IMR-90 (cell line): Measurements from ENCODE around the gene PADI6. TPM values are rescaled to one million over a fixed set of nuclear protein-coding genes. Genes with fewer than 3 reads are reported as not detected.

ENCODE experiments used
- ATAC-seq: fragments of 200-7000 bp; cut with Tn5 transposase; 2 replicates; pipeline ENCODE4 v1.9.1; 2020; ENCODE audit warnings: low read depth, mild to moderate bottlenecking, moderate library complexity
- BruUV-seq: library from RNA; stranded (reverse); fragments of 400-500 nt; replicated peaks from 2 replicates; lab custom pipeline; 2021; lab: Mats Ljungman, UMichigan
- CTCF ChIA-PET: fragments of 300-600 bp; formaldehyde crosslinking; extraction: SDS; loops from one replicate; lab custom pipeline; 2021; ENCODE audit warnings: antibody characterized with exemption; lab: Yijun Ruan, JAX
- POLR2A ChIA-PET: fragments of 300-600 bp; sonication (Branson Sonifier 250); formaldehyde crosslinking; loops from one replicate; lab custom pipeline; 2022; ENCODE audit warnings: antibody characterized with exemption; ENCODE audit not compliant: unreplicated experiment; lab: Charles Lee
- DNase-seq: peaks from one replicate; pipeline ENCODE4 v3.0.0; 2013
- H2AFZ ChIP-seq: replicated peaks from 2 replicates; pipeline ENCODE3; 2013; ENCODE audit warnings: low read length, mild to moderate bottlenecking; ENCODE audit not compliant: poor library complexity
- H2AK5ac ChIP-seq: 2 replicates; pipeline ENCODE4 v1.6.1; 2013; ENCODE audit warnings: low read depth, low read length, inconsistent platforms
- H2AK9ac ChIP-seq: replicated peaks from 2 replicates; pipeline ENCODE3; 2013; ENCODE audit warnings: mild to moderate bottlenecking, low read depth, low read length, moderate library complexity; ENCODE audit not compliant: poor library complexity
- H2BK120ac ChIP-seq: 2 replicates; pipeline ENCODE4 v1.6.1; 2013; ENCODE audit warnings: low read depth, low read length, inconsistent platforms
- H2BK15ac ChIP-seq: 3 replicates; pipeline ENCODE4 v1.6.1; 2013; ENCODE audit warnings: low read depth, low read length, inconsistent platforms
- H2BK20ac ChIP-seq: 2 replicates; pipeline ENCODE4 v1.6.1; 2013; ENCODE audit warnings: low read depth, mild to moderate bottlenecking, inconsistent platforms, low read length, moderate library complexity
- H2BK5ac ChIP-seq: 2 replicates; pipeline ENCODE4 v1.6.1; 2013; ENCODE audit warnings: mild to moderate bottlenecking, low read depth, low read length, inconsistent platforms; ENCODE audit not compliant: poor library complexity, severe bottlenecking
- H3K14ac ChIP-seq: replicated peaks from 2 replicates; pipeline ENCODE4 v1.6.1; 2013; ENCODE audit warnings: low read depth, low read length, inconsistent platforms
- H3K18ac ChIP-seq: 2 replicates; pipeline ENCODE4 v1.6.1; 2013; ENCODE audit warnings: low read depth, low read length, control low read depth
- H3K23ac ChIP-seq: 2 replicates; pipeline ENCODE4 v1.6.1; 2013; ENCODE audit warnings: low read depth, low read length, inconsistent platforms
- H3K27ac ChIP-seq: 2 replicates; pipeline ENCODE4 v1.5.1; 2013; ENCODE audit warnings: mild to moderate bottlenecking, control low read depth, low read length; ENCODE audit not compliant: insufficient read depth
- H3K27me3 ChIP-seq: 2 replicates; pipeline ENCODE4 v1.6.1; 2013; ENCODE audit warnings: low read length; ENCODE audit not compliant: control insufficient read depth, insufficient read depth
- H3K36me3 ChIP-seq: 2 replicates; pipeline ENCODE4 v1.6.1; 2013; ENCODE audit warnings: low read length, mixed read lengths; ENCODE audit not compliant: control insufficient read depth, insufficient read depth
- H3K4ac ChIP-seq: 2 replicates; pipeline ENCODE4 v1.6.1; 2013; ENCODE audit warnings: low read depth, low read length, inconsistent platforms
- H3K4me1 ChIP-seq: 2 replicates; pipeline ENCODE4 v1.6.1; 2013; ENCODE audit warnings: low read length, mixed read lengths; ENCODE audit not compliant: control insufficient read depth, insufficient read depth
- H3K4me2 ChIP-seq: 2 replicates; pipeline ENCODE4 v1.6.1; 2013; ENCODE audit warnings: low read depth, mild to moderate bottlenecking, control low read depth, low read length, moderate library complexity
- H3K4me3 ChIP-seq: 2 replicates; pipeline ENCODE4 v1.5.1; 2013; ENCODE audit warnings: low read depth, mild to moderate bottlenecking, control low read depth, low read length, moderate library complexity; ENCODE audit not compliant: insufficient read depth
- H3K56ac ChIP-seq: 2 replicates; pipeline ENCODE4 v1.6.1; 2013; ENCODE audit warnings: low read length, inconsistent platforms; ENCODE audit not compliant: insufficient read depth; ENCODE audit errors: extremely low read depth
- H3K79me1 ChIP-seq, 2 experiments: 2 replicates each; pipeline ENCODE4 v1.6.1; 2013; ENCODE audit warnings: low read length in 2 of 2, inconsistent platforms in 1 of 2, low read depth in 1 of 2
- H3K9ac ChIP-seq: 2 replicates; pipeline ENCODE4 v1.6.1; 2013; ENCODE audit warnings: low read depth, low read length, control low read depth
- H3K9me1 ChIP-seq: 2 replicates; pipeline ENCODE4 v1.6.1; 2013; ENCODE audit warnings: low read length, inconsistent platforms; ENCODE audit not compliant: insufficient read depth
- H3K9me3 ChIP-seq: 2 replicates; pipeline ENCODE4 v1.6.1; 2013; ENCODE audit warnings: low read length; ENCODE audit not compliant: control insufficient read depth, insufficient read depth
- H4K20me1 ChIP-seq: 2 replicates; pipeline ENCODE4 v1.6.1; 2013; ENCODE audit warnings: low read length, inconsistent platforms; ENCODE audit not compliant: insufficient read depth
- H4K5ac ChIP-seq: 2 replicates; pipeline ENCODE4 v1.6.1; 2013; ENCODE audit warnings: mild to moderate bottlenecking, low read depth, low read length, control low read depth
- H4K8ac ChIP-seq, 2 experiments: 2 replicates each; pipeline ENCODE4 v1.6.1; 2013; ENCODE audit warnings: low read depth in 2 of 2, low read length in 2 of 2, control low read depth in 1 of 2, inconsistent platforms in 1 of 2
- H4K91ac ChIP-seq: 2 replicates; pipeline ENCODE4 v1.6.1; 2013; ENCODE audit warnings: low read depth, low read length, inconsistent platforms; ENCODE audit not compliant: insufficient read depth
- SMC3 ChIP-seq: fragments of 150-350 bp; IDR thresholded peaks from 2 replicates; pipeline ENCODE4 v1.6.1; 2016; ENCODE audit warnings: low read depth, mild to moderate bottlenecking, antibody characterized with exemption, low read length, moderate library complexity
- WGBS, 2 experiments: methylation state at CpG; one replicate each; pipeline versions ENCODE4 v1.1.5 to v1.1.7; 2013; ENCODE audit warnings: missing lambda C conversion rate in 2 of 2; ENCODE audit not compliant: insufficient read length in 1 of 2; ENCODE audit errors: extremely low coverage in 2 of 2; 5-methylcytosine and 5-hydroxymethylcytosine counted together
- dilution Hi-C: fragments of 300-500 bp; cut with HindIII; formaldehyde crosslinking; loops from one replicate; pipeline ENCODE4 v1.14.3; 2018; ENCODE audit warnings: low sequenced_read_pairs; ENCODE audit not compliant: unreplicated experiment
- in situ Hi-C: fragments of 300-500 bp; cut with MboI; formaldehyde crosslinking; loops from 3 replicates; pipeline ENCODE4 v1.14.3; 2019; ENCODE audit warnings: low sequenced_read_pairs, inconsistent platforms, mixed read lengths
- intact Hi-C: fragments of 100-400 bp; cut with micrococcal nuclease; formaldehyde crosslinking; loops from 2 replicates; pipeline ENCODE4 v1.10.0; 2022
- polyA plus RNA-seq, 3 experiments: library from polyadenylated mRNA; depleted of rRNA; stranded (reverse); fragments of >200 nt; gene quantifications; 2 replicates each; pipeline ENCODE4 v1.2.3, GENCODE V29; 2012; ENCODE audit warnings: low replicate concordance in 1 of 3
- total RNA-seq: library from RNA; depleted of rRNA; stranded (reverse); fragments of >200 nt; gene quantifications from 2 replicates; pipeline ENCODE4 v1.2.3, GENCODE V29; 2012

The PADI6 gene
- total and polyA plus RNA-seq, 2 of the 4 experiments (the other 2 are of a cell fraction) = not detected

- Histone ChIP-seq H2BK20ac (no peak overlapping the region), H2AK9ac (no peak overlapping the region), H3K18ac (no peak overlapping the region), H3K4me1 (peaks cover 6% of the 10 kb centered on the region; the same call in 1 of the 2 replicates), H3K9ac (no peak overlapping the region), H4K5ac (no peak overlapping the region), H3K9me3 (no peaks in the 10 kb centered on the region), H3K9me1 (peaks cover 3% of the 10 kb centered on the region; the same call in 1 of the 2 replicates), H4K91ac (no peak overlapping the region), H3K79me1 (peaks cover 25 to 67% of the 10 kb centered on the region in 2 experiments), H3K4me3 (no peak overlapping the region), H3K27me3 (no peaks in the 10 kb centered on the region), H3K36me3 (peaks cover 61% of the 10 kb centered on the region), H3K14ac (no peak overlapping the region), H3K4ac (no peak overlapping the region), H3K23ac (no peak overlapping the region), H4K8ac (no peak overlapping the region), H3K27ac (no peak overlapping the region), H2BK15ac (no peak overlapping the region), H2BK120ac (no peak overlapping the region), H2AFZ (no peak overlapping the region), H4K20me1 (peaks cover 72% of the 10 kb centered on the region), H2BK5ac (no peak overlapping the region), H2AK5ac (no peak overlapping the region), H3K4me2 (no peak overlapping the region), H3K56ac (no peak overlapping the region)
- BruUV-seq = no TSS peak
- dilution Hi-C loops = no loop called here
- 92% methylated on average over 11 of the region's 21 CpGs; no CpG with 5 or more reads in 1 of the 2 experiments for WGBS, 2 experiments
- DNase-seq (no peak), ATAC-seq (no peak)
- TF ChIP-seq SMC3 = no peak
- POLR2A ChIA-PET = no interaction called here
- intact Hi-C loops = no loop called here
- CTCF ChIA-PET = no interaction called here
- in situ Hi-C loops = no loop called here
These were observed 56.0 kb downstream of the PADI6 start for GRCh38 chr1:17427696-17428660.
